NB4 (cell line): ENCODE results near the gene SLC26A9.

Experiments
- MYC ChIP-seq: IDR thresholded peaks from 2 replicates; pipeline ENCODE4 v1.6.1; 2011; ENCODE audit warnings: low read depth, low read length
- POLR2A ChIP-seq: IDR thresholded peaks from 2 replicates; pipeline ENCODE4 v1.6.1; 2011; ENCODE audit warnings: mild to moderate bottlenecking; ENCODE audit not compliant: insufficient read length; ENCODE audit errors: extremely low read depth
- TF ChIP-seq, protein P1 (sequence below): IDR thresholded peaks from one replicate; pipeline ENCODE4 v1.5.1; 2012; ENCODE audit warnings: low read depth, low read length
- TF ChIP-seq, protein P2 (sequence below): IDR thresholded peaks from 2 replicates; pipeline ENCODE4 v1.6.1; 2011; ENCODE audit warnings: low read depth, low read length

DNA sequence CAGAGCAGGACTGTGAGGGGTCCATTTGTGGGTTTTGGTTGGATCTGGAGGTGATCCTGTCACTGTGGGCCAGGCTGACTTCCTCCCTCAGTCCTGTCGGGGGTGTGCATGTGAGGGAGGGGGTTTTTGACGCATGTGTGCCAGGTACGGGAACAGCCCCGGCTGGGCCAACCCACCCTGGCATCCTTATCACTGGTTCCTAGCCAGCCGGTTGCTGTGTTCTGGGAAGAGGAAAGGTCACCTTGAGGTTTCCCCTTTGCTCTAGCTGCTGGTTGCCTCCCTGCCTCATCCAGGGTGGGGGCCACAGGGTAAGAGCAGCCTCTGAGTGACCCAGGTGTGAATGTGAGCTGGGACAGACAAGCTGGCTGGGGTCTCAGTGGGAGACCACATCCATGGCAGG lies 2.5 kb downstream of the SLC26A9 start:
- TF ChIP-seq POLR2A (no peak), MYC (no peak)
- TF ChIP-seq, protein P1, sequence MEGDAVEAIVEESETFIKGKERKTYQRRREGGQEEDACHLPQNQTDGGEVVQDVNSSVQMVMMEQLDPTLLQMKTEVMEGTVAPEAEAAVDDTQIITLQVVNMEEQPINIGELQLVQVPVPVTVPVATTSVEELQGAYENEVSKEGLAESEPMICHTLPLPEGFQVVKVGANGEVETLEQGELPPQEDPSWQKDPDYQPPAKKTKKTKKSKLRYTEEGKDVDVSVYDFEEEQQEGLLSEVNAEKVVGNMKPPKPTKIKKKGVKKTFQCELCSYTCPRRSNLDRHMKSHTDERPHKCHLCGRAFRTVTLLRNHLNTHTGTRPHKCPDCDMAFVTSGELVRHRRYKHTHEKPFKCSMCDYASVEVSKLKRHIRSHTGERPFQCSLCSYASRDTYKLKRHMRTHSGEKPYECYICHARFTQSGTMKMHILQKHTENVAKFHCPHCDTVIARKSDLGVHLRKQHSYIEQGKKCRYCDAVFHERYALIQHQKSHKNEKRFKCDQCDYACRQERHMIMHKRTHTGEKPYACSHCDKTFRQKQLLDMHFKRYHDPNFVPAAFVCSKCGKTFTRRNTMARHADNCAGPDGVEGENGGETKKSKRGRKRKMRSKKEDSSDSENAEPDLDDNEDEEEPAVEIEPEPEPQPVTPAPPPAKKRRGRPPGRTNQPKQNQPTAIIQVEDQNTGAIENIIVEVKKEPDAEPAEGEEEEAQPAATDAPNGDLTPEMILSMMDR, result no peak
- TF ChIP-seq, protein P2, sequence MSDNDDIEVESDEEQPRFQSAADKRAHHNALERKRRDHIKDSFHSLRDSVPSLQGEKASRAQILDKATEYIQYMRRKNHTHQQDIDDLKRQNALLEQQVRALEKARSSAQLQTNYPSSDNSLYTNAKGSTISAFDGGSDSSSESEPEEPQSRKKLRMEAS, result no peak
